AG04450 (cell line): ENCODE data around the gene OSCP1. TPM values are rescaled to one million over a fixed set of nuclear protein-coding genes. Genes with fewer than 3 reads are reported as not detected.

Experiments used
- CTCF ChIA-PET: fragments of 300-600, 350-600 bp; formaldehyde crosslinking; extraction: SDS; loops from one replicate; lab custom pipeline; 2022; ENCODE audit warnings: antibody characterized with exemption, inconsistent platforms; lab: Charles Lee
- POLR2A ChIA-PET: fragments of 350-600 bp; formaldehyde crosslinking; extraction: SDS; loops from one replicate; lab custom pipeline; 2021; ENCODE audit warnings: antibody characterized with exemption, inconsistent platforms; lab: Yijun Ruan, JAX
- DNase-seq: peaks from one replicate; pipeline ENCODE4 v3.0.0-alpha.2; 2011; ENCODE audit warnings: low read depth, low spot score
- H3K27ac ChIP-seq: one replicate; pipeline ENCODE4 v1.5.1; 2012; ENCODE audit warnings: low read depth, low read length, control low read depth
- H3K27me3 ChIP-seq: one replicate; pipeline ENCODE4 v1.6.0; 2012; ENCODE audit warnings: low read length; ENCODE audit not compliant: control insufficient read depth, insufficient read depth
- H3K4me3 ChIP-seq: 2 replicates; pipeline ENCODE4 v1.5.1; 2011; ENCODE audit warnings: mild to moderate bottlenecking, low read depth, low read length, control low read depth
- H3K9me3 ChIP-seq: 2 replicates; pipeline ENCODE4 v1.5.1; 2012; ENCODE audit warnings: low read length; ENCODE audit not compliant: control insufficient read depth, insufficient read depth
- CTCF ChIP-seq: IDR thresholded peaks from 2 replicates; pipeline ENCODE4 v1.5.1; 2011; ENCODE audit warnings: low read depth, low read length, control low read depth, inconsistent platforms
- polyA plus RNA-seq: library from polyadenylated mRNA; depleted of rRNA; stranded (reverse); fragments of >200 nt; gene quantifications from 2 replicates; pipeline ENCODE4 v1.2.3, GENCODE V29; 2011

OSCP1 gene
- polyA plus RNA-seq, 1 experiment = 7.9 TPM

- ChIA-PET CTCF (interaction anchor here (1.2 kb wide), 1 partner anchor 18 kb away, joined by 3 read pairs; no protein-coding TSS in a partner anchor), POLR2A (interaction anchor here (0.8 kb wide), 1 partner anchor 15 kb away, joined by 4 read pairs; no protein-coding TSS in a partner anchor)
- no peak overlapping the region for H3K27ac ChIP-seq
- TF ChIP-seq CTCF = no peak
- no peak overlapping the region for H3K4me3 ChIP-seq
- H3K9me3 ChIP-seq = no peaks in the 10 kb centered on the region; the same call in 1 of the 2 replicates
- no peaks in the 10 kb centered on the region for H3K27me3 ChIP-seq
- no peak for DNase-seq
Measured at GRCh38 chr1:36401602-36402503, 48.4 kb downstream of the OSCP1 start.

- H3K27me3 ChIP-seq = no peaks in the 10 kb centered on the region
- CTCF ChIA-PET = interaction anchor here (1.1 to 1.2 kb wide), 2 partner anchors 19 to 59 kb away, joined by 3 read pairs; no protein-coding TSS in a partner anchor
- POLR2A ChIA-PET = interaction anchor here (1.3 kb wide), 1 partner anchor 14 kb away, joined by 7 read pairs; no protein-coding TSS in a partner anchor
- no peak overlapping the region for H3K27ac ChIP-seq
- no peak for TF ChIP-seq CTCF
- no peak overlapping the region for H3K4me3 ChIP-seq
- no peak for DNase-seq
- no peaks in the 10 kb centered on the region; the same call in 1 of the 2 replicates for H3K9me3 ChIP-seq
Measured at GRCh38 chr1:36400825-36401601, 49.2 kb downstream of the OSCP1 start.

GRCh38 chr1:36400514-36400824, 49.8 kb downstream of the OSCP1 start:
- ChIA-PET POLR2A (interaction anchor here (1.3 kb wide), 1 partner anchor 14 kb away, joined by 7 read pairs; no protein-coding TSS in a partner anchor), CTCF (interaction anchor here (1.1 to 1.2 kb wide), 2 partner anchors 20 to 58 kb away, joined by 3 read pairs; no protein-coding TSS in a partner anchor)
- DNase-seq = no peak
- no peak for TF ChIP-seq CTCF
- H3K27ac ChIP-seq = no peak overlapping the region
- H3K9me3 ChIP-seq = no peaks in the 10 kb centered on the region; the same call in 1 of the 2 replicates
- no peak overlapping the region for H3K4me3 ChIP-seq
- no peaks in the 10 kb centered on the region for H3K27me3 ChIP-seq

GRCh38 chr1:36398370-36398977, 51.8 kb downstream of the OSCP1 start:
- ChIA-PET CTCF (interaction anchor here (0.6 to 1.4 kb wide), 4 partner anchors 9 to 113 kb away, joined by 3 to 4 read pairs (median 4); no protein-coding TSS in a partner anchor), POLR2A (interaction anchor here (0.5 to 2.6 kb wide), 4 partner anchors 12 to 143 kb away, joined by 3 to 28 read pairs (median 6); no protein-coding TSS in a partner anchor)

More at GRCh38 chr1:36398370-36398977, 51.8 kb downstream of the OSCP1 start:
- Histone ChIP-seq H3K27ac (no peak overlapping the region), H3K27me3 (no peaks in the 10 kb centered on the region), H3K4me3 (no peak overlapping the region), H3K9me3 (no peaks in the 10 kb centered on the region; the same call in 1 of the 2 replicates)
- DNase-seq = no peak
- TF ChIP-seq CTCF = no peak
